ENCODE measurements around the gene ZFP42.

Gene ZFP42

DNA sequence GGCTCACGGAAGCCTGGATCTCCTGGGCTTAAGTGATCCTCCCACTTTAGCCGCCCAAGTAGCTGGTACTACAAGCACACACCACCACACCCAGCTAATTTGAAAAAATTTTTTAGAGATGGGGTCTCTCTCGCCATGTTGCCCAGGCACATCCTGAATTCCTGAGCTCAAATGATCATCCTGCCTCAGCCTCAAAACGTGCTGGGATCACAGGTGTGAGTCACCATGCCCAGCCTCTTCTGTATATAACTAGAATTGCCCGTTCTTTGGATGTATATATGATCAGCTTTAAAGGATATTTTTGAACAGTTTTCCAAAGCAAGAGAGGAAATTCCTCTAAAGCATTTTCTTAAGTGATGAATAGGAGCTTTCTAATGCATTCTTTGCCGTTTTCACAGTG is 22.7 kb downstream of the ZFP42 start:
- no peak overlapping the region for H3K4me3 ChIP-seq (ENCODE audit: low read depth, low read length)
- DNase-seq (ENCODE audit: low read depth): no peak
- TF ChIP-seq, protein P1, sequence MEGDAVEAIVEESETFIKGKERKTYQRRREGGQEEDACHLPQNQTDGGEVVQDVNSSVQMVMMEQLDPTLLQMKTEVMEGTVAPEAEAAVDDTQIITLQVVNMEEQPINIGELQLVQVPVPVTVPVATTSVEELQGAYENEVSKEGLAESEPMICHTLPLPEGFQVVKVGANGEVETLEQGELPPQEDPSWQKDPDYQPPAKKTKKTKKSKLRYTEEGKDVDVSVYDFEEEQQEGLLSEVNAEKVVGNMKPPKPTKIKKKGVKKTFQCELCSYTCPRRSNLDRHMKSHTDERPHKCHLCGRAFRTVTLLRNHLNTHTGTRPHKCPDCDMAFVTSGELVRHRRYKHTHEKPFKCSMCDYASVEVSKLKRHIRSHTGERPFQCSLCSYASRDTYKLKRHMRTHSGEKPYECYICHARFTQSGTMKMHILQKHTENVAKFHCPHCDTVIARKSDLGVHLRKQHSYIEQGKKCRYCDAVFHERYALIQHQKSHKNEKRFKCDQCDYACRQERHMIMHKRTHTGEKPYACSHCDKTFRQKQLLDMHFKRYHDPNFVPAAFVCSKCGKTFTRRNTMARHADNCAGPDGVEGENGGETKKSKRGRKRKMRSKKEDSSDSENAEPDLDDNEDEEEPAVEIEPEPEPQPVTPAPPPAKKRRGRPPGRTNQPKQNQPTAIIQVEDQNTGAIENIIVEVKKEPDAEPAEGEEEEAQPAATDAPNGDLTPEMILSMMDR (conservative IDR thresholded peaks at IDR 0.05; ENCODE audit: low read depth, low read length): no peak

- no peak for DNase-seq (ENCODE audit: low read depth)
Measured at GRCh38 chr4:188021548-188022249, 26.1 kb downstream of the ZFP42 start.

DNA sequence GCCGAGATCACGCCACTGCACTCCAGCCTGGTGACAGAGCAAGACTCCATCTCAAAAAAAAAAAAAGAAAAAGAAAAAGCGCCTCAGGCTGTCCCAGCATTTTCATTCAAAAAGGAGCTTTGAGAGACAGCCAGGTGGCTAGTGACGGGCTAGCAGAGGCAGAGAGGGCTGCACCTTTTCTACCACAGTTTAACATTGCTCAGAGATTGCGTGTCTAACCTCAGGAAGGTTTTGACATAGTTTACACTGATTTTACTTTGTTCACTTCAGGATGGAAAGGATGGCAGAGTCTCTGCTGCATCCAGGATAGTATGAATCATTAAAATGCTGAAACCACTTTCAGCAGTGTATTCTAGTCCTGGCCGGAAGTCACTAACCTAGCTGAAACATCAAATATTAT is 28.1 kb downstream of the ZFP42 start:
- DNase-seq (ENCODE audit: low read depth): no peak
- no peak overlapping the region for H3K4me3 ChIP-seq (ENCODE audit: low read depth, low read length)
- TF ChIP-seq, protein P1 (conservative IDR thresholded peaks at IDR 0.05; ENCODE audit: low read depth, low read length): no peak

More at GRCh38 chr4:188021548-188022249, 26.1 kb downstream of the ZFP42 start:
- H3K4me3 ChIP-seq (ENCODE audit: low read depth, low read length): no peak overlapping the region
- TF ChIP-seq, protein P1 (conservative IDR thresholded peaks at IDR 0.05; ENCODE audit: low read depth, low read length): no peak

GRCh38 chr4:188025476-188025875 is 29.9 kb downstream of the ZFP42 start:
- no peak for DNase-seq (ENCODE audit: low read depth)
- TF ChIP-seq, protein P1 (conservative IDR thresholded peaks at IDR 0.05; ENCODE audit: low read depth, low read length): no peak
- no peak overlapping the region for H3K4me3 ChIP-seq (ENCODE audit: low read depth, low read length)

- TF ChIP-seq, protein P1 (conservative IDR thresholded peaks at IDR 0.05; ENCODE audit: low read depth, low read length): no peak
- DNase-seq (ENCODE audit: low read depth): no peak
- no peak overlapping the region for H3K4me3 ChIP-seq (ENCODE audit: low read depth, low read length)
Measured at GRCh38 chr4:188029114-188029513, 33.5 kb downstream of the ZFP42 start.

- no peak overlapping the region for H3K4me3 ChIP-seq (ENCODE audit: low read depth, low read length)
- TF ChIP-seq, protein P1 (conservative IDR thresholded peaks at IDR 0.05; ENCODE audit: low read depth, low read length): no peak
- DNase-seq (ENCODE audit: low read depth): no peak
Measured at GRCh38 chr4:188030401-188030800, 34.8 kb downstream of the ZFP42 start.

GRCh38 chr4:188031751-188032150 is 36.2 kb downstream of the ZFP42 start:
- TF ChIP-seq, protein P1 (conservative IDR thresholded peaks at IDR 0.05; ENCODE audit: low read depth, low read length): no peak
- DNase-seq (ENCODE audit: low read depth): no peak
- H3K4me3 ChIP-seq (ENCODE audit: low read depth, low read length): no peak overlapping the region

All from choroid plexus epithelial cell (primary cell).